Peyer's patch (tissue), 4 donors: ENCODE results near the gene FAM184B. TPM values are rescaled to one million over a fixed set of nuclear protein-coding genes. Genes with fewer than 3 reads are reported as not detected.

ENCODE experiments used
- DNase-seq, 3 donors: peaks; one replicate each; pipeline ENCODE4 v3.0.0-alpha.2; 2017 to 2019
- H3K27ac ChIP-seq, 4 donors: fragments of 200-600 bp; sonication (generic); one replicate each; pipeline ENCODE4 v1.5.1; 2016 to 2019
- H3K27me3 ChIP-seq, 2 donors: fragments of 200-600 bp; sonication (generic); one replicate each; pipeline ENCODE4 v1.5.1; 2019
- H3K36me3 ChIP-seq, 3 donors: fragments of 200-600 bp; sonication (generic); one replicate each; pipeline ENCODE4 v1.5.1; 2016 to 2019
- H3K4me1 ChIP-seq, 4 donors: fragments of 200-600 bp; sonication (generic); one replicate each; pipeline ENCODE4 v1.5.1; 2016 to 2019
- H3K4me3 ChIP-seq, 4 donors: fragments of 200-600 bp; sonication (generic); 1 replicate in 3 of 4; 2 replicates in 1 of 4; pipeline ENCODE4 v1.5.1; 2016 to 2019; ENCODE audit warnings: mild to moderate bottlenecking in 1 of 4
- H3K9me3 ChIP-seq, 4 donors: fragments of 200-600 bp; sonication (generic); one replicate each; pipeline ENCODE4 v1.5.1; 2016 to 2019; ENCODE audit warnings: mild to moderate bottlenecking in 1 of 4
- CTCF ChIP-seq, 6 experiments: fragments of 450-650 bp in 4 of 6; fragments of 200-600 bp in 2 of 6; sonication (generic) in 1 of 6; IDR thresholded peaks; one replicate each; pipeline ENCODE4 v1.5.1; 2017 to 2019; ENCODE audit warnings: antibody characterized with exemption in 6 of 6, mild to moderate bottlenecking in 3 of 6, moderate library complexity in 1 of 6
- POLR2A ChIP-seq, 2 donors: fragments of 450-650 bp; IDR thresholded peaks; one replicate each; pipeline ENCODE4 v1.5.1; 2017; ENCODE audit warnings: antibody characterized with exemption in 2 of 2, mild to moderate bottlenecking in 2 of 2, moderate library complexity in 2 of 2
- total RNA-seq, 4 donors: library from RNA; depleted of rRNA; stranded (reverse); fragments of >200 nt; gene quantifications; one replicate each; pipeline ENCODE4 v1.1.0, GENCODE V29; 2016

Gene FAM184B
- total RNA-seq, 4 donors from 2014 or later, result not detected

GRCh38 chr4:17619416-17620105 is 161.9 kb downstream of the FAM184B start:
- no peak overlapping the region for H3K4me3 ChIP-seq
- no peak overlapping the region for H3K27ac ChIP-seq
- H3K27me3 ChIP-seq, result no peaks in the 10 kb centered on the region
- no peaks in the 10 kb centered on the region for H3K9me3 ChIP-seq
- H3K4me1 ChIP-seq, result peaks cover 3 to 27% (median 9%) of the 10 kb centered on the region in 4 donors
- no peak for TF ChIP-seq CTCF (IDR thresholded peaks at IDR 0.05)
- TF ChIP-seq POLR2A (IDR thresholded peaks at IDR 0.05), result no peak
- DNase-seq, result no peak
- peaks cover 0 to 49% (median 0%) of the 10 kb centered on the region in 3 donors for H3K36me3 ChIP-seq

GRCh38 chr4:17618926-17619325 is 162.5 kb downstream of the FAM184B start:
- Histone ChIP-seq H3K27ac (no peak overlapping the region), H3K36me3 (peaks cover 0 to 43% (median 0%) of the 10 kb centered on the region in 3 donors), H3K4me3 (no peak overlapping the region), H3K9me3 (no peaks in the 10 kb centered on the region), H3K4me1 (peaks cover 3 to 27% (median 9%) of the 10 kb centered on the region in 4 donors), H3K27me3 (no peaks in the 10 kb centered on the region)
- TF ChIP-seq POLR2A (IDR thresholded peaks at IDR 0.05) (no peak), CTCF (IDR thresholded peaks at IDR 0.05) (no peak)
- DNase-seq, result no peak

GRCh38 chr4:17616283-17616682 is 165.1 kb downstream of the FAM184B start:
- TF ChIP-seq CTCF (IDR thresholded peaks at IDR 0.05) (no peak), POLR2A (IDR thresholded peaks at IDR 0.05) (no peak)
- no peak for DNase-seq
- peaks cover 3 to 27% (median 9%) of the 10 kb centered on the region in 4 donors for H3K4me1 ChIP-seq

GRCh38 chr4:17614416-17615299 is 166.8 kb downstream of the FAM184B start, which contains the start of gene MED28:
Gene MED28 (plus strand): TSS chr4:17614641. CDS start chr4:17614655, 14 bp downstream.
- DNase-seq, result peak; percentile 95 to 99 (median 98)
- H3K4me1 ChIP-seq, result peaks cover 3 to 27% (median 9%) of the 10 kb centered on the region in 4 donors
- H3K27ac ChIP-seq, result peak within 1 kb of the TSS; percentile 78 to 84 (median 82)
- TF ChIP-seq POLR2A (IDR thresholded peaks at IDR 0.05) (peak; percentile 78 to 86), CTCF (IDR thresholded peaks at IDR 0.05) (peak in 4 of 6 experiments; percentile 11 to 34 (median 30))
- no peaks in the 10 kb centered on the region for H3K9me3 ChIP-seq
- H3K36me3 ChIP-seq, result peaks cover 0 to 2% (median 0%) of the 10 kb centered on the region in 3 donors
- no peaks in the 10 kb centered on the region for H3K27me3 ChIP-seq
- H3K4me3 ChIP-seq, result peak within 1 kb of the TSS; percentile 67 to 98 (median 82)

More at GRCh38 chr4:17616283-17616682, 165.1 kb downstream of the FAM184B start:
- no peaks in the 10 kb centered on the region for H3K27me3 ChIP-seq
- no peaks in the 10 kb centered on the region for H3K9me3 ChIP-seq
- peaks cover 0 to 18% (median 0%) of the 10 kb centered on the region in 3 donors for H3K36me3 ChIP-seq
- peak overlapping the region in 2 of 4 donors; percentile 0 to 19 for H3K4me3 ChIP-seq
- no peak overlapping the region for H3K27ac ChIP-seq

GRCh38 chr4:17613761-17614415 is 167.5 kb downstream of the FAM184B start:
- Histone ChIP-seq H3K9me3 (no peaks in the 10 kb centered on the region), H3K4me1 (peaks cover 2 to 23% (median 6%) of the 10 kb centered on the region in 4 donors), H3K27me3 (no peaks in the 10 kb centered on the region), H3K4me3 (peak overlapping the region; percentile 67 to 98 (median 82)), H3K36me3 (no peaks in the 10 kb centered on the region), H3K27ac (peak overlapping the region; percentile 78 to 84 (median 82))
- DNase-seq, result peak in 2 of 3 donors; percentile 31 to 50
- no peak for TF ChIP-seq POLR2A (IDR thresholded peaks at IDR 0.05)
- no peak for TF ChIP-seq CTCF (IDR thresholded peaks at IDR 0.05)
